H1 (cell line): ENCODE results near the gene SPTBN1. TPM values are rescaled to one million over a fixed set of nuclear protein-coding genes. Genes with fewer than 3 reads are reported as not detected.

Source experiments
- CTCF ChIA-PET: fragments of 300-600 bp; sonication (Branson Sonifier 250); formaldehyde crosslinking; loops from one replicate; lab custom pipeline; 2021; ENCODE audit not compliant: partially characterized antibody; lab: Charles Lee
- POLR2A ChIA-PET: fragments of 300-600 bp; sonication (Branson Sonifier 250); formaldehyde crosslinking; loops from one replicate; lab custom pipeline; 2021; ENCODE audit warnings: inconsistent platforms; ENCODE audit not compliant: partially characterized antibody; lab: Charles Lee
- DNase-seq, 2 experiments: peaks; one replicate each; pipeline versions ENCODE4 v3.0.0 to v3.0.0-alpha.2; 2010 to 2022; ENCODE audit warnings: low spot score in 2 of 2, low read depth in 1 of 2, mixed read lengths in 1 of 2
- FAIRE-seq: peaks from 2 replicates; lab custom pipeline; 2011; peaks lifted over from hg19 to GRCh38; lab: Jason Lieb, UNC
- H2AFZ ChIP-seq: 2 replicates; pipeline ENCODE4 v1.8.1; 2012; ENCODE audit warnings: low read length, inconsistent platforms
- H2AK5ac ChIP-seq: 2 replicates; pipeline ENCODE4 v1.6.1; 2013; ENCODE audit warnings: low read depth, low read length
- H2BK120ac ChIP-seq: replicated peaks from 2 replicates; pipeline ENCODE3; 2013; ENCODE audit warnings: low read depth, low read length, inconsistent platforms
- H2BK12ac ChIP-seq: 2 replicates; pipeline ENCODE4 v1.6.1; 2013; ENCODE audit warnings: low read depth, low read length
- H2BK15ac ChIP-seq: 2 replicates; pipeline ENCODE4 v1.6.1; 2013; ENCODE audit warnings: low read length
- H2BK20ac ChIP-seq: 2 replicates; pipeline ENCODE4 v1.6.1; 2013; ENCODE audit warnings: low read length
- H2BK5ac ChIP-seq: 2 replicates; pipeline ENCODE4 v1.6.1; 2013; ENCODE audit warnings: low read depth, low read length
- H3K14ac ChIP-seq: 2 replicates; pipeline ENCODE4 v1.6.1; 2013; ENCODE audit warnings: inconsistent platforms; ENCODE audit not compliant: insufficient read length
- H3K18ac ChIP-seq: 2 replicates; pipeline ENCODE4 v1.6.1; 2013; ENCODE audit warnings: low read length; ENCODE audit errors: extremely low read depth
- H3K23ac ChIP-seq: 2 replicates; pipeline ENCODE4 v1.6.1; 2013; ENCODE audit warnings: inconsistent platforms; ENCODE audit not compliant: insufficient read length
- H3K23me2 ChIP-seq: 2 replicates; pipeline ENCODE4 v1.6.1; 2013; ENCODE audit warnings: low read depth, low read length
- H3K27ac ChIP-seq: 2 replicates; pipeline ENCODE4 v1.6.1; 2011; ENCODE audit warnings: low read depth, low read length, inconsistent platforms
- H3K27me3 ChIP-seq, 4 experiments: replicated peaks in 1 of 4; 1 replicate in 1 of 4; 2 replicates in 3 of 4; pipeline versions ENCODE4 v1.6.1 to v1.8.1; 2011 to 2013; ENCODE audit warnings: low read length in 3 of 4, mild to moderate bottlenecking in 3 of 4, inconsistent platforms in 2 of 4, mixed read lengths in 2 of 4, moderate library complexity in 1 of 4; ENCODE audit not compliant: control insufficient read depth in 3 of 4, insufficient read depth in 3 of 4; ENCODE audit errors: extremely low read depth in 1 of 4
- H3K36me3 ChIP-seq, 4 experiments: 2 replicates each; pipeline versions ENCODE4 v1.6.1 to v1.8.1; 2011 to 2013; ENCODE audit warnings: mild to moderate bottlenecking in 4 of 4, low read length in 3 of 4, moderate library complexity in 2 of 4, control low read depth in 1 of 4, inconsistent platforms in 1 of 4; ENCODE audit not compliant: insufficient read depth in 4 of 4, control insufficient read depth in 2 of 4
- H3K4ac ChIP-seq: replicated peaks from 2 replicates; pipeline ENCODE3; 2013; ENCODE audit warnings: low read length, low read depth, mixed read lengths, inconsistent platforms; ENCODE audit not compliant: insufficient read length
- H3K4me1 ChIP-seq, 4 experiments: replicated peaks in 1 of 4; 1 replicate in 1 of 4; 2 replicates in 3 of 4; pipeline versions ENCODE4 v1.6.1 to v1.8.1; 2011 to 2013; ENCODE audit warnings: low read length in 3 of 4, inconsistent platforms in 2 of 4, mixed read lengths in 1 of 4; ENCODE audit not compliant: insufficient read depth in 4 of 4, control insufficient read depth in 3 of 4
- H3K4me2 ChIP-seq, 2 experiments: 2 replicates each; pipeline versions ENCODE4 v1.6.1 to v1.8.1; 2011 to 2013; ENCODE audit warnings: low read depth in 2 of 2, low read length in 2 of 2, control low read depth in 1 of 2, inconsistent platforms in 1 of 2, mild to moderate bottlenecking in 1 of 2; ENCODE audit not compliant: insufficient read depth in 1 of 2
- H3K4me3 ChIP-seq, 4 experiments: fragments of 200-600, 300-600 bp in 1 of 4; sonication (generic), shearing (Covaris generic), sonication (Bioruptor Twin) in 1 of 4; 2 replicates each; pipeline versions ENCODE4 v1.5.1 to v1.8.1; 2011 to 2016; ENCODE audit warnings: low read length in 4 of 4, low read depth in 3 of 4, control low read depth in 2 of 4, inconsistent platforms in 2 of 4, mild to moderate bottlenecking in 2 of 4, mixed read lengths in 1 of 4, moderate library complexity in 1 of 4; ENCODE audit not compliant: insufficient read depth in 2 of 4; ENCODE audit errors: extremely low read depth in 1 of 4
- H3K56ac ChIP-seq: replicated peaks from 2 replicates; pipeline ENCODE3; 2013; ENCODE audit warnings: low read depth, mild to moderate bottlenecking, mixed read lengths, low read length, inconsistent platforms; ENCODE audit not compliant: insufficient read length
- H3K79me1 ChIP-seq: 2 replicates; pipeline ENCODE4 v1.6.1; 2013; ENCODE audit warnings: low read depth, low read length, control low read depth
- H3K79me2 ChIP-seq, 2 experiments: 2 replicates each; pipeline versions ENCODE4 v1.6.1 to v1.8.1; 2012 to 2013; ENCODE audit warnings: low read length in 2 of 2, mild to moderate bottlenecking in 2 of 2, inconsistent platforms in 1 of 2; ENCODE audit not compliant: insufficient read depth in 2 of 2, control insufficient read depth in 1 of 2
- H3K9ac ChIP-seq, 4 experiments: replicated peaks in 1 of 4; 1 replicate in 1 of 4; 2 replicates in 3 of 4; pipeline versions ENCODE4 v1.6.1 to v1.8.1; 2011 to 2013; ENCODE audit warnings: low read depth in 3 of 4, low read length in 3 of 4, control low read depth in 2 of 4, mild to moderate bottlenecking in 2 of 4, moderate library complexity in 2 of 4, inconsistent platforms in 1 of 4; ENCODE audit errors: extremely low read depth in 1 of 4
- H3K9me3 ChIP-seq, 2 experiments: 2 replicates each; pipeline versions ENCODE4 v1.6.1 to v1.8.1; 2012 to 2013; ENCODE audit warnings: mild to moderate bottlenecking in 2 of 2, moderate library complexity in 2 of 2, control low read depth in 1 of 2, inconsistent platforms in 1 of 2, low read depth in 1 of 2, low read length in 1 of 2, mixed read lengths in 1 of 2; ENCODE audit not compliant: insufficient read depth in 2 of 2
- H4K20me1 ChIP-seq, 2 experiments: replicated peaks in 1 of 2; 2 replicates each; pipeline versions ENCODE3 to v1.8.1; 2011 to 2013; ENCODE audit warnings: inconsistent platforms in 2 of 2, low read length in 2 of 2, mild to moderate bottlenecking in 1 of 2; ENCODE audit not compliant: insufficient read depth in 2 of 2, control insufficient read depth in 1 of 2
- H4K5ac ChIP-seq: 2 replicates; pipeline ENCODE4 v1.6.1; 2013; ENCODE audit warnings: low read length, low read depth, mixed read lengths, inconsistent platforms; ENCODE audit not compliant: insufficient read length
- H4K8ac ChIP-seq: 2 replicates; pipeline ENCODE4 v1.8.0; 2013; ENCODE audit warnings: mild to moderate bottlenecking, moderate library complexity, low read length, inconsistent platforms; ENCODE audit not compliant: insufficient read depth; ENCODE audit errors: extremely low read depth
- H4K91ac ChIP-seq: replicated peaks from 2 replicates; pipeline ENCODE3; 2013; ENCODE audit warnings: low read length, mixed read lengths, inconsistent platforms; ENCODE audit not compliant: insufficient read length
- NANOG ChIP-seq: IDR thresholded peaks from 2 replicates; pipeline ENCODE4 v1.6.1; 2011; ENCODE audit warnings: low read length, low read depth, mild to moderate bottlenecking, inconsistent platforms; ENCODE audit not compliant: insufficient read depth, poor library complexity, severe bottlenecking
- POU5F1 ChIP-seq: IDR thresholded peaks from 2 replicates; pipeline ENCODE4 v1.6.1; 2011; ENCODE audit warnings: low read depth, mild to moderate bottlenecking, low read length, moderate library complexity
- WGBS, 2 experiments: shearing (Covaris generic) in 1 of 2; methylation state at CpG; one replicate each; pipeline versions ENCODE4 v1.1.6 to v1.1.7; 2013 to 2015; ENCODE audit warnings: low lambda C conversion rate in 2 of 2, mixed read lengths in 2 of 2, inconsistent platforms in 1 of 2, low coverage in 1 of 2, missing lambda C conversion rate in 1 of 2; ENCODE audit not compliant: insufficient replicate concordance in 2 of 2, insufficient coverage in 1 of 2, insufficient read length in 1 of 2; ENCODE audit errors: extremely low coverage in 1 of 2, missing lambda C conversion rate in 1 of 2; 5-methylcytosine and 5-hydroxymethylcytosine counted together
- polyA plus RNA-seq, 7 experiments: library from polyadenylated mRNA; depleted of rRNA in 3 of 7; stranded (reverse) in 5 of 7; unstranded in 2 of 7; fragments of >200 nt in 5 of 7; fragments of 200-250 nt in 2 of 7; gene quantifications; 1 replicate in 5 of 7; 2 replicates in 1 of 7; 4 replicates in 1 of 7; pipeline versions ENCODE4 v1.2.1 to v1.2.3, GENCODE V29; 2011 to 2013; ENCODE audit warnings: missing spikeins in 2 of 7, mixed read lengths in 2 of 7
- total RNA-seq: library from RNA; stranded (reverse); fragmentation: NEBNext Ultra II Directional; extraction: Animal tissue kit (Norgen Biotek cat#: 25700); gene quantifications from 2 replicates; pipeline ENCODE4 v1.2.1, GENCODE V29; 2021

SPTBN1 gene
- total and polyA plus RNA-seq, 2 of the 8 experiments (the other 6 are each of a cell fraction or from before 2014, with no cell fraction given) = 31.8 to 180 TPM

DNA sequence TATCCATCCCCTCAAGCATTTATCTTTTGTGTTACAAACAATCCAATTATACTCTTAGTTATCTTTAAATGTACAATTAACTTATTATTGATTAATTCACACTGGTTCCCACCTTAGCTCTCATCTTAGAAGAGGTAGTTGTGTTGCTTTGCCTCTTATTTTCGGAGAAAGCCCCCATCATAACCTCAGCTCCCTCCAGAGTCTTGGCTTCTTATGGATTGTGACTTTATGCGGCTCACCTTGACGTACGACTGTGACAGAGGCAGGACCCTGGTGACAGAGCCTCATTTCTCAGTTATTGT is 132.9 kb downstream of the SPTBN1 start:
- no peak overlapping the region for H3K18ac ChIP-seq
- H3K36me3 ChIP-seq = no peaks in the 10 kb centered on the region
- no peak overlapping the region for H2BK120ac ChIP-seq
- H3K27ac ChIP-seq = no peak overlapping the region
- H3K27me3 ChIP-seq = no peaks in the 10 kb centered on the region
- H2BK12ac ChIP-seq = no peak overlapping the region
- H3K14ac ChIP-seq = no peak overlapping the region
- no peak for DNase-seq
- H3K79me1 ChIP-seq = peaks cover 14% of the 10 kb centered on the region
- H2BK20ac ChIP-seq = no peak overlapping the region
- H3K56ac ChIP-seq = no peak overlapping the region
- no peak overlapping the region for H4K5ac ChIP-seq
- no peak overlapping the region for H3K4ac ChIP-seq
- H4K20me1 ChIP-seq = peaks cover 12 to 20% of the 10 kb centered on the region in 2 experiments
- H3K23ac ChIP-seq = no peak overlapping the region
- TF ChIP-seq POU5F1 (no peak), NANOG (no peak)
- TF ChIP-seq, all 59 proteins: peak for 0
- no peak overlapping the region for H2BK5ac ChIP-seq
- no peak overlapping the region for H3K4me3 ChIP-seq
- FAIRE-seq = no peak
- ChIA-PET CTCF (no interaction called here), POLR2A (interaction anchor here (1.1 kb wide), 1 partner anchor 9 kb away, joined by 3 read pairs; no protein-coding TSS in a partner anchor)
- peaks cover 2 to 8% (median 6%) of the 10 kb centered on the region in 4 experiments; a peak in 5 of 7 replicates for H3K4me1 ChIP-seq
- 96% methylated on average over 4 of the region's 4 CpGs; no CpG with 5 or more reads in 1 of the 2 experiments for WGBS, 2 experiments
- no peak overlapping the region for H2AK5ac ChIP-seq
- H3K9me3 ChIP-seq = no peaks in the 10 kb centered on the region
- H2AFZ ChIP-seq = no peak overlapping the region
- H3K23me2 ChIP-seq = no peaks in the 10 kb centered on the region
- H3K4me2 ChIP-seq = no peak overlapping the region; a peak in 1 of 4 replicates
- H3K79me2 ChIP-seq = peaks cover 11 to 97% of the 10 kb centered on the region in 2 experiments; a peak in 3 of 4 replicates
- no peak overlapping the region for H3K9ac ChIP-seq
- no peak overlapping the region for H4K8ac ChIP-seq
- no peak overlapping the region for H4K91ac ChIP-seq
- H2BK15ac ChIP-seq = no peak overlapping the region
